Lower leg skin (tissue), 4 donors: Measurements from ENCODE around the gene PYGO2. TPM values are rescaled to one million over a fixed set of nuclear protein-coding genes. Genes with fewer than 3 reads are reported as not detected.
"Not testable (repeated sequence)": the region's sequence is repeated elsewhere in the genome, so short reads cannot be mapped to it uniquely, and the experiment has no call there.

Experiments
- DNase-seq, 2 donors: peaks; one replicate each; pipeline ENCODE4 v3.0.0-alpha.2; 2019; ENCODE audit warnings: low spot score in 2 of 2
- H3K4me3 ChIP-seq: fragments of 200-600 bp; sonication (generic); 2 replicates; pipeline ENCODE4 v1.5.1; 2017; ENCODE audit warnings: mild to moderate bottlenecking, low read depth; ENCODE audit not compliant: poor library complexity, severe bottlenecking
- POLR2A ChIP-seq, 2 donors: fragments of 450-650 bp; IDR thresholded peaks; one replicate each; pipeline ENCODE4 v1.6.1; 2016 to 2017; ENCODE audit warnings: antibody characterized with exemption in 2 of 2, mild to moderate bottlenecking in 1 of 2, moderate library complexity in 1 of 2
- WGBS, 2 donors: methylation state at CpG; one replicate each; pipeline ENCODE4 v1.1.5; 2018; 5-methylcytosine and 5-hydroxymethylcytosine counted together
- intact Hi-C: fragments of 100-400 bp; cut with DNase I; formaldehyde crosslinking; loops from one replicate; pipeline ENCODE4 v1.15.0; 2023; ENCODE audit warnings: low total_unique reads
- total RNA-seq, 4 donors: library from RNA; depleted of rRNA; stranded (reverse); fragments of >200 nt; gene quantifications; one replicate each; pipeline ENCODE4 v1.1.0, GENCODE V29; 2016
- TF ChIP-seq, protein P1 (sequence below), 3 donors: fragments of 450-650 bp; IDR thresholded peaks; one replicate each; pipeline ENCODE4 v1.5.1; 2016; ENCODE audit warnings: antibody characterized with exemption in 3 of 3, mild to moderate bottlenecking in 3 of 3, moderate library complexity in 2 of 3

PYGO2 gene
- total RNA-seq, 4 donors from 2014 or later = 31.9 to 38.0 (median 36.3) TPM

- 84 to 86% methylated on average over 14 of the region's 14 CpGs for WGBS, 2 donors
- no peak for DNase-seq
- no peak overlapping the region for H3K4me3 ChIP-seq
- TF ChIP-seq, protein P1, sequence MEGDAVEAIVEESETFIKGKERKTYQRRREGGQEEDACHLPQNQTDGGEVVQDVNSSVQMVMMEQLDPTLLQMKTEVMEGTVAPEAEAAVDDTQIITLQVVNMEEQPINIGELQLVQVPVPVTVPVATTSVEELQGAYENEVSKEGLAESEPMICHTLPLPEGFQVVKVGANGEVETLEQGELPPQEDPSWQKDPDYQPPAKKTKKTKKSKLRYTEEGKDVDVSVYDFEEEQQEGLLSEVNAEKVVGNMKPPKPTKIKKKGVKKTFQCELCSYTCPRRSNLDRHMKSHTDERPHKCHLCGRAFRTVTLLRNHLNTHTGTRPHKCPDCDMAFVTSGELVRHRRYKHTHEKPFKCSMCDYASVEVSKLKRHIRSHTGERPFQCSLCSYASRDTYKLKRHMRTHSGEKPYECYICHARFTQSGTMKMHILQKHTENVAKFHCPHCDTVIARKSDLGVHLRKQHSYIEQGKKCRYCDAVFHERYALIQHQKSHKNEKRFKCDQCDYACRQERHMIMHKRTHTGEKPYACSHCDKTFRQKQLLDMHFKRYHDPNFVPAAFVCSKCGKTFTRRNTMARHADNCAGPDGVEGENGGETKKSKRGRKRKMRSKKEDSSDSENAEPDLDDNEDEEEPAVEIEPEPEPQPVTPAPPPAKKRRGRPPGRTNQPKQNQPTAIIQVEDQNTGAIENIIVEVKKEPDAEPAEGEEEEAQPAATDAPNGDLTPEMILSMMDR (IDR thresholded peaks at IDR 0.05) = no peak
- no peak for TF ChIP-seq POLR2A (IDR thresholded peaks at IDR 0.05)
- intact Hi-C loops = no loop called here
Measured at GRCh38 chr1:154992721-154993571, 31.4 kb upstream of the PYGO2 start.

GRCh38 chr1:154990276-154990675, 28.7 kb upstream of the PYGO2 start:
- TF ChIP-seq, protein P1 (IDR thresholded peaks at IDR 0.05) = no peak
- no peak for TF ChIP-seq POLR2A (IDR thresholded peaks at IDR 0.05)

GRCh38 chr1:154989195-154989860, 27.7 kb upstream of the PYGO2 start:
- intact Hi-C loops = no loop called here
- TF ChIP-seq, protein P1 (IDR thresholded peaks at IDR 0.05) = no peak
- no peak for TF ChIP-seq POLR2A (IDR thresholded peaks at IDR 0.05)
- DNase-seq = no peak
- 75 to 92% methylated on average over 3 of the region's 3 CpGs for WGBS, 2 donors
- H3K4me3 ChIP-seq = no peak overlapping the region

More at GRCh38 chr1:154990276-154990675, 28.7 kb upstream of the PYGO2 start:
- no peak overlapping the region for H3K4me3 ChIP-seq
- DNase-seq = no peak
- WGBS, 2 donors = 89 to 93% methylated on average over 8 of the region's 8 CpGs
- intact Hi-C loops = no loop called here

DNA sequence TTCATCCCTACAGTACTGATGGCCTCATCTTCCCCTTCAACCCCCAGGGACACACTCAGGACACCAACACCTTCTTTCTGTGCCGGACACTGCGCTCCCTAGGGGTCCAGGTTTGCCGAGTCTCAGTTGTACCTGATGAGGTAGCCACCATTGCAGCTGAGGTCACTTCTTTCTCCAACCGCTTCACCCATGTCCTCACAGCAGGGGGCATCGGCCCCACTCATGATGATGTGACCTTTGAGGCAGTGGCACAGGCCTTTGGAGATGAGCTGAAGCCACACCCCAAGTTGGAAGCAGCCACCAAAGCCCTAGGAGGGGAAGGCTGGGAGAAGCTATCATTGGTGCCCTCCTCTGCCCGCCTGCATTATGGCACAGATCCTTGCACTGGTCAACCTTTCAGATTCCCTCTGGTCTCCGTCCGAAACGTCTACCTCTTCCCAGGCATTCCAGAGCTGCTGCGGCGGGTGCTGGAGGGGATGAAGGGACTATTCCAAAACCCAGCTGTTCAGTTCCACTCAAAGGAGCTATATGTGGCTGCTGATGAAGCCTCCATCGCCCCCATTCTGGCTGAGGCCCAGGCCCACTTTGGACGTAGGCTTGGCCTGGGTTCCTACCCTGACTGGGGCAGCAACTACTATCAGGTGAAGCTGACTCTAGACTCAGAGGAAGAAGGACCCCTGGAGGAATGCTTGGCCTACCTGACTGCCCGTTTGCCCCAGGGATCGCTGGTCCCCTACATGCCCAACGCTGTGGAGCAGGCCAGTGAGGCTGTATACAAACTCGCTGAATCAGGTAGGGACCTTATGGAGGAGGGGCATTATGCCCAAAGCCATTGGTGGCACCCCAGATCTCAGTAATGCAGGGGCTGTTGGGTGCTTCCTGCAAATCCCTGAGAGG, 26.7 kb upstream of the PYGO2 start:
- 89% methylated on average over 17 of the region's 17 CpGs for WGBS, 2 donors
- no peak for DNase-seq
- intact Hi-C loops = no loop called here
- H3K4me3 ChIP-seq = no peak overlapping the region
- TF ChIP-seq, protein P1 (IDR thresholded peaks at IDR 0.05) = no peak
- TF ChIP-seq POLR2A (IDR thresholded peaks at IDR 0.05) = no peak

GRCh38 chr1:154987326-154987725, 25.7 kb upstream of the PYGO2 start:
- 63 to 76% methylated on average over 6 of the region's 6 CpGs for WGBS, 2 donors
- H3K4me3 ChIP-seq = no peak overlapping the region
- intact Hi-C loops = no loop called here
- DNase-seq = no peak
- no peak for TF ChIP-seq POLR2A (IDR thresholded peaks at IDR 0.05)
- TF ChIP-seq, protein P1 (IDR thresholded peaks at IDR 0.05) = no peak

DNA sequence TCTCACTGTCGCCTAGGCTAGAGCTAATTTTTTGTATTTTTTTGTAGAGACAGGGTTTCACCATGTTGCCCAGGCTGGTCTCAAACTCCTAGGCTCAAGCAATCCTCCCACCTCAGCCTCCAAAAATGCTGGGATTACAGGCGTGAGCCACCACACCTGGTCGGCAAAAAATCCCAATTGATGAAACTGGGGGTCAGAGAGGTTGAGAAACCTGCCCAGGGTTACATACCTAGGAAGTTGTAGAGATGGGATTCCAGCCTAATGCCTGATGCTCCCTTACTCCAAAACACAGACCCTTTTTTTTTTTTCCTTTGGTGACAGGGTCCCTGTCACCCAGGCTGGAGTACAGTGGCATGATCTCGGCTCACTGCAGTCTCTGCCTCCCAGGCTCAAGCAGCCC, 25.2 kb upstream of the PYGO2 start:
- DNase-seq, intact Hi-C loops, H3K4me3 ChIP-seq: not testable (repeated sequence)
- 89 to 92% methylated on average over 4 of the region's 4 CpGs for WGBS, 2 donors
